K562 treated with DMSO at 1 percent for 24 hours (cell line): ENCODE results near the gene VRK2. TPM values are rescaled to one million over a fixed set of nuclear protein-coding genes. Genes with fewer than 3 reads are reported as not detected.

Experiments used
- total RNA-seq: library from RNA; unstranded; fragments of 300-600 nt; gene quantifications from 2 replicates; pipeline ENCODE4 v1.2.3, GENCODE V29; 2022; ENCODE audit warnings: low read depth; ENCODE audit not compliant: insufficient read depth

VRK2 gene
- total RNA-seq: 15.6 and 21.5 TPM in 2 replicates

DNA sequence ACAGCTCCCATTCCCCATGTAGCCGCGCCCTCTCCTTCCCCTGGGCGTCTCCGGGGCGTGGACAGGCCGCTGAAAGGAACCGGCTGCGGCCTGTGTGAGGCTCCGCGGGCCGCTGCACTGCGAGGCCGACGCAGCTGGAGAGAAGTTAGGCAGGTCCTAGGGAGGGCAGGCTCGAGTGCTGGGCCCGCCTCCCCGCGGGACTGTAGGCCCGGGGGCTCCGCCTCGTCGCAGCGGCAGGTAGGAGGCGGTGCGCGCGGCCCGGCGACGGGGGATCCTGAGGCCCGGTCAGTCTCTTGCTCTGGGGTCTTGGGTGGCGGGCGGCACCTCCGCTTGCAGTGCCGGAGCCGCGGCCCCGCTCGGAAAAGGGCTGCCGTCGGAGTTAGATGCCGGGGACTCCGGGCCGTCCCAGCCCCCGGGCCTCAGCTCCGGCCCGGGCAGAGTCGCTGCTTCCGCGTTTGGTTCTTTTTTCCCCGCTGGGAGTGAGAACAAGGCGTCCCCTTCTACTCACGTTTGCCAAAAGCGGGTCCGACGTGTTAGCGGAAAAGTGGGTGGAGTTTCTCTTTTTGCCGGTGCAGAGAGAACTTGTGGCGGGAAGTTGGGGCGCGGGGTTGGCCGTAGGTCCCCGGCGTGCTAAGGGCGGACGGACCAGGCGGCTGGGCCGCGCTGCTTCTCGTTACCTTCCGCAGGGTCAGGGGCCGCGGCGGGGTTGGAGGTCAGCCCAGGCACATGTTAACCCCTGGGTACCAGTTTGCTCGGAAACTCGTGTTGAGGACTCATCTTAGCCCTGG lies at the start of gene VRK2:
VRK2 (plus strand) TSS at position 222 of the 788 bp plus-strand sequence. CDS start 2,026 bp downstream, outside the sequence.

Other genes starting within 250 kb of the VRK2 start
- 18.4 and 21.5 TPM in 2 replicates for gene FANCL, start 194.5 kb downstream of the VRK2 start, total RNA-seq